Body of pancreas (tissue), 4 donors: ENCODE results near the gene FBXW12. TPM values are rescaled to one million over a fixed set of nuclear protein-coding genes. Genes with fewer than 3 reads are reported as not detected.
"Not testable (repeated sequence)": the region's sequence is repeated elsewhere in the genome, so short reads cannot be mapped to it uniquely, and the experiment has no call there.

ENCODE experiments used
- ATAC-seq: fragments of 150-250 bp; one replicate; pipeline ENCODE4 v1.9.1; 2016
- DNase-seq, 4 donors: peaks; one replicate each; pipeline ENCODE4 v3.0.0-alpha.2; 2019
- H3K27ac ChIP-seq, 4 donors: fragments of 200-600 bp; sonication (generic); 1 replicate in 3 of 4; 2 replicates in 1 of 4; pipeline versions ENCODE4 v1.5.1 to v1.6.1; 2016 to 2019; ENCODE audit warnings: mild to moderate bottlenecking in 1 of 4, mixed read lengths in 1 of 4, moderate library complexity in 1 of 4
- H3K27me3 ChIP-seq, 2 donors: fragments of 200-600 bp; sonication (generic); one replicate each; pipeline ENCODE4 v1.6.0; 2016; ENCODE audit warnings: mild to moderate bottlenecking in 1 of 2
- H3K36me3 ChIP-seq, 2 donors: fragments of 200-600 bp; sonication (generic); replicated peaks in 1 of 2; 2 replicates each; pipeline ENCODE4 v1.5.1; 2016; ENCODE audit warnings: low read depth in 2 of 2; ENCODE audit not compliant: insufficient read depth in 1 of 2
- H3K4me1 ChIP-seq: fragments of 200-600 bp; sonication (generic); one replicate; pipeline ENCODE4 v1.6.0; 2016
- H3K4me3 ChIP-seq, 2 donors: fragments of 200-600 bp; sonication (generic); 1 replicate in 1 of 2; 2 replicates in 1 of 2; pipeline ENCODE4 v1.5.1; 2016 to 2019
- H3K9me3 ChIP-seq, 3 donors: fragments of 200-600 bp; sonication (generic); 1 replicate in 2 of 3; 2 replicates in 1 of 3; pipeline ENCODE4 v1.5.1; 2016
- POLR2A ChIP-seq, 3 donors: fragments of 450-650 bp; IDR thresholded peaks; one replicate each; pipeline ENCODE4 v1.6.1; 2016; ENCODE audit warnings: antibody characterized with exemption in 3 of 3, mild to moderate bottlenecking in 2 of 3
- WGBS, 2 donors: methylation state at CpG; one replicate each; pipeline ENCODE4 v1.1.5; 2017; 5-methylcytosine and 5-hydroxymethylcytosine counted together
- intact Hi-C: fragments of 100-400 bp; cut with DNase I; formaldehyde crosslinking; loops from one replicate; pipeline ENCODE4 v1.15.1; 2023
- total RNA-seq, 2 donors: library from RNA; depleted of rRNA; stranded (reverse); fragments of >200 nt; gene quantifications; one replicate each; pipeline ENCODE4 v1.1.0, GENCODE V29; 2016
- TF ChIP-seq, protein P1 (sequence below), 7 experiments: fragments of 450-650 bp in 4 of 7; fragments of 200-600 bp in 3 of 7; sonication (generic) in 3 of 7; IDR thresholded peaks; one replicate each; pipeline ENCODE4 v1.5.1; 2016 to 2019; ENCODE audit warnings: antibody characterized with exemption in 7 of 7

The FBXW12 gene
- total RNA-seq, 2 donors from 2014 or later, result 3.4 to 23.7 TPM

DNA sequence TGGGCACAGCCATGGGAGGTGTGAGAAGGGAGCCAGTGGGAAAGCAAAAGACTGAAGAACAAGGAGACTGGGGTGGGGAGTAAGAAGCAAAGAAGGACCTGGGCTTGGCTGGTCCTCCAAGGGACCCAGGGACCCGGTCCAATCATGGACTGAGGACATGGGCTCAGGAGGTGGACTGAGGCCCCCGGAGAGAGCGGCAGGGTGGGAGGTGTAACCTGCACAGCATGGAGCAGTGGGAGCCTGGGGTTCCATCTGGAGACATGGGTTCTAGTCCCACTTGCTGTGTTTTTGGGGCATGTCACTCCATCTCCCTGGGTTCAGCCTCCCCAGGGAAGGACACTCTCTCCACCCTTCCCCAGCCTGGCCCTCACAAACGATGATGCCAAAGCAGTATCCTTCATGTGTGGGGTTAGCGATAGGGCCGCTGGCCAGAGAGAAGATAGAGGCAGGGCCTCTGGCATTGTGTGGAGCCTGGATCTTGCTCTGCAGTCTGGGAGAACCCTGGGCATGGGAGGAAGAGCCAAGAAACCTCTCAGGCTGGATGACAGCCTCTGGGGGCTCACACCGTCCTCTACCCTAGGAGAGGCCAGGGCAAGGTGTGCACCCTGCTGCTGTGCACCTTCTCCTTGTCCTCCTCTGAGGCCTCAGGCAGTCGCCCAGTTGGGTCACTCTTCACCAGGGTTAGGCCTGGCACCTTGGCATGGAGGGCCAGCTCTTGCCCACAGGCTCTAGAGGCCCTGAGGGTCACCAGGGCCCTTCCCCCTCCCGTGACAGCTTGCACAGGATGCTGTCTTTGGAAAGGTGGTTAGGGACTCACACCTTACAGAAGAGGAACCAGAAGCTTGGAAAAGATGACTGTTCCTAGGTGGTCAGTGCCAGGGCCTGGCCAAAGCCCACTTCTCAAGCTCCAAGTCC, 26.0 kb downstream of the FBXW12 start:
- H3K27me3 ChIP-seq, result no peaks in the 10 kb centered on the region
- ATAC-seq (no peak), DNase-seq (no peak)
- H3K27ac ChIP-seq, result peak overlapping the region in 1 of 4 donors; percentile 38
- no peak overlapping the region for H3K4me3 ChIP-seq
- H3K4me1 ChIP-seq, result peaks cover 35% of the 10 kb centered on the region
- TF ChIP-seq, protein P1, sequence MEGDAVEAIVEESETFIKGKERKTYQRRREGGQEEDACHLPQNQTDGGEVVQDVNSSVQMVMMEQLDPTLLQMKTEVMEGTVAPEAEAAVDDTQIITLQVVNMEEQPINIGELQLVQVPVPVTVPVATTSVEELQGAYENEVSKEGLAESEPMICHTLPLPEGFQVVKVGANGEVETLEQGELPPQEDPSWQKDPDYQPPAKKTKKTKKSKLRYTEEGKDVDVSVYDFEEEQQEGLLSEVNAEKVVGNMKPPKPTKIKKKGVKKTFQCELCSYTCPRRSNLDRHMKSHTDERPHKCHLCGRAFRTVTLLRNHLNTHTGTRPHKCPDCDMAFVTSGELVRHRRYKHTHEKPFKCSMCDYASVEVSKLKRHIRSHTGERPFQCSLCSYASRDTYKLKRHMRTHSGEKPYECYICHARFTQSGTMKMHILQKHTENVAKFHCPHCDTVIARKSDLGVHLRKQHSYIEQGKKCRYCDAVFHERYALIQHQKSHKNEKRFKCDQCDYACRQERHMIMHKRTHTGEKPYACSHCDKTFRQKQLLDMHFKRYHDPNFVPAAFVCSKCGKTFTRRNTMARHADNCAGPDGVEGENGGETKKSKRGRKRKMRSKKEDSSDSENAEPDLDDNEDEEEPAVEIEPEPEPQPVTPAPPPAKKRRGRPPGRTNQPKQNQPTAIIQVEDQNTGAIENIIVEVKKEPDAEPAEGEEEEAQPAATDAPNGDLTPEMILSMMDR (IDR thresholded peaks at IDR 0.05), result no peak
- TF ChIP-seq POLR2A (IDR thresholded peaks at IDR 0.05), result no peak
- no peaks in the 10 kb centered on the region for H3K9me3 ChIP-seq
- intact Hi-C loops, result no loop called here
- H3K36me3 ChIP-seq, result no peaks in the 10 kb centered on the region
- 65 to 76% methylated on average over 4 to 9 of the region's 9 CpGs for WGBS, 2 donors

DNA sequence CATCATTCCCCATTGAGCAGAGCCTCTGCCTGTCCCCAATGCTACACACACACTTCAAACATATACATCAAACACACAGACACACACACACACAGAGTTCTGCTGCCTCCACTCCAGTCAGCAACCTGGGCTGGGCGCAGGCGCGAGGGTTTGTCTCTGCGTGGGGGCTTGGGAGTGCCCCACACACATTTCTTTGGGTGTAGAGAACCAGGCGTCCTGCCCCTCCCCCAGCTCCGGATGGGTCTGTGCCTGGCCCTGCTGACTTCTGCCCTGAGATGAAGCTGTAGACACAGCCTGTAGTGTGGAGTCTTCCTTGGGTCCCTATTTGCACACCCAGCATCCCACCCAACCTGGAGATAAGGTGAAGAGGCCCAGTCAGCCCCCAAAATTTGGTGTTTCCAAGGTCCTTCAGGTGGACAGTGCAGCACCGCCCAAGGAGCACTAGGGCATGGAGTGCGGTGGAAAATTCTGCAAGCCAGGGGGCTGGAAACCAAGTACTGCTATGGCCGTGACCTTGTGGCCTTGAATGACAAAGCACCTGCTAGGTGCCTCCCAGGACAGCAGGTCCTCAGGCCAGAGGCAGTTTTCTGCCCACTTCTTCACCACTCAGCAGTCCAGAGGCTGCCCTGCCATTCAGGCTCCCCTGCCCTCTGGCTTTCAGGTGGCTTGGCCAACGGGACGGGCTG, 26.8 kb downstream of the FBXW12 start:
- peak in 1 of 4 donors; percentile 23 for DNase-seq
- Histone ChIP-seq H3K4me3 (no peak overlapping the region), H3K27ac (peak overlapping the region in 3 of 4 donors; percentile 6 to 55 (median 38)), H3K4me1 (peaks cover 35% of the 10 kb centered on the region), H3K27me3 (no peaks in the 10 kb centered on the region), H3K36me3 (no peaks in the 10 kb centered on the region), H3K9me3 (no peaks in the 10 kb centered on the region)
- intact Hi-C loops, result no loop called here
- WGBS, 2 donors, result 30 to 50% methylated on average over 5 to 11 of the region's 11 CpGs
- TF ChIP-seq POLR2A (IDR thresholded peaks at IDR 0.05), result no peak
- peak; percentile 4 for ATAC-seq

DNA sequence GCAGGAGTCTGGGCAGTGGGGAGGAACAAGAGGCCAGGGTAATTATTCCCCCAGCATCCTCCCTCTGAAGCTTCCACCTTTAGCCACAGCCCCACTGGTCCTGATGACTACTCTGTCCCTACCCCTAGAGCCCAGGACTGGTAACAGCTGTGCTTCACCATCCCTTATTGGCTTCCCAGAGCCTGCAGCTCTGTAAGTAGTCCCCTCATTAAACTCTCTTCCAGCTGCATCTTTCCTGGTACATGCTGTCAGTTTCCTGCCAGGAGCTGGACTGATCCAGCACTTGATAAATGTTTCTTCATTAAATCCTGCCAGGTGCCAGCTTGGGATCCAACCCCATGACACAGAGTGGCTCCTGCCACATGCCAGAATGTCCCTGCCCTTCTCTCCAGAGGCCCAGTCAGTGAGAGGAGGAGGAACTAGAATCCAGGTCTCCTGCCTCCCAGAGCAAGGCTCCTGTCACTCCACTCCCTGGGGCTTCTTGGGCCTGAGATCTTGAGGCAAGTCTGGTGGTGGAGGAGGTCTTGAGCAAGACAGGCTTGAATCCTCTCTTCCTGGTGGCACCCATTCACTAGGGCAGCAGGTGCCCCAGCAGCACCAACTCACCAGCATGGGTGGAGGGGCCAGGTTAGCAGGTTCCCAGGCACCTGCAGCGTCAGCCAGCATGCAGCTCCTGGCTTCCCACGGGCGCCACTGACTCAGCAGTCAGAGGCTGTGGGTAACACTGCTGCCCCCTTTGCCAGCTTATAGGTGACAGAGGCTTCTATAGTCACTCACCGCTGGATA, 27.6 kb downstream of the FBXW12 start:
- H3K4me1 ChIP-seq, result peaks cover 35% of the 10 kb centered on the region
- ATAC-seq (peak; percentile 72), DNase-seq (peak; percentile 75 to 90 (median 88))
- TF ChIP-seq POLR2A (IDR thresholded peaks at IDR 0.05), result peak in 1 of 3 donors; percentile 22
- TF ChIP-seq, protein P1 (IDR thresholded peaks at IDR 0.05), result peak in 2 of 7 experiments; percentile 15 to 29
- H3K27me3 ChIP-seq, result no peaks in the 10 kb centered on the region
- H3K27ac ChIP-seq, result peak overlapping the region in 3 of 4 donors; percentile 6 to 55 (median 38)
- H3K4me3 ChIP-seq, result no peak overlapping the region
- WGBS, 2 donors, result 20 to 28% methylated on average over 4 of the region's 4 CpGs
- H3K36me3 ChIP-seq, result peaks cover 2 to 4% of the 10 kb centered on the region in 2 donors
- H3K9me3 ChIP-seq, result no peaks in the 10 kb centered on the region
- intact Hi-C loops, result loop anchor here (5.0 kb wide), 1 partner anchor 38 kb away; no protein-coding TSS in a partner anchor

DNA sequence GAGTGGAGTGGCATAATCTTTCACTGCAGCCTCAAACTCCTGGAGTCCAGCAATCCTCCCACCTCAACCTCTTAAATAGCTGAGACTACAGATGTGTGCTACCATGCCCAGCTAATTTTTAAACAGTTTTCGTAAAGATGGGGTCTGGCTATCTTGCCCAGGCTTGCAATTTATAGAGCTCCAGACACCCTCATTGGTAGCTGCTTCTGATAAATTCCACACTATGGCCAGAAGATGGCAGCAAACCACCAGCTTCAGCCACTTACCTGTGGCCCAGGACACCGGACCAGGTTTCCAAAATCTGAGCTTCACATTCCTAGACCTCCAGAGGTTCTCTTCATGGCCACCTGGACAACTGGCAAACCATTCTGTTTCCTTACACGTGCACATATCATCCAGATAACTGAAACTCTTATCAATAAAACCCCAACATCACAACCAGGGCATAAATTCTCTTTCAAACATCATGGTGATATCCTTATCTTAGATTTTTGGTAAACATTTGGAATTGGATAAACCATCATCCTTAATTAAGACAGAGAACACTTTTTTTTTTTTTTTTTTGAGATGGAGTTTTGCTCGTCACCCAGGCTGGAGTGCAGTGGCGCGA, 28.9 kb downstream of the FBXW12 start:
- peaks cover 2 to 4% of the 10 kb centered on the region in 2 donors for H3K36me3 ChIP-seq
- intact Hi-C loops, result loop anchor here (5.0 kb wide), 1 partner anchor 36 kb away; no protein-coding TSS in a partner anchor
- no peak overlapping the region for H3K4me3 ChIP-seq
- no peaks in the 10 kb centered on the region for H3K9me3 ChIP-seq
- H3K4me1 ChIP-seq, result peaks cover 35% of the 10 kb centered on the region
- 54 to 57% methylated on average over 6 of the region's 6 CpGs for WGBS, 2 donors
- peak; percentile 66 for ATAC-seq
- DNase-seq, result peak; percentile 71 to 80 (median 74)
- H3K27ac ChIP-seq, result peak overlapping the region in 1 of 4 donors; percentile 38
- H3K27me3 ChIP-seq, result no peaks in the 10 kb centered on the region
- no peak for TF ChIP-seq POLR2A (IDR thresholded peaks at IDR 0.05)
- TF ChIP-seq, protein P1 (IDR thresholded peaks at IDR 0.05), result peak; percentile 39 to 92 (median 89)

DNA sequence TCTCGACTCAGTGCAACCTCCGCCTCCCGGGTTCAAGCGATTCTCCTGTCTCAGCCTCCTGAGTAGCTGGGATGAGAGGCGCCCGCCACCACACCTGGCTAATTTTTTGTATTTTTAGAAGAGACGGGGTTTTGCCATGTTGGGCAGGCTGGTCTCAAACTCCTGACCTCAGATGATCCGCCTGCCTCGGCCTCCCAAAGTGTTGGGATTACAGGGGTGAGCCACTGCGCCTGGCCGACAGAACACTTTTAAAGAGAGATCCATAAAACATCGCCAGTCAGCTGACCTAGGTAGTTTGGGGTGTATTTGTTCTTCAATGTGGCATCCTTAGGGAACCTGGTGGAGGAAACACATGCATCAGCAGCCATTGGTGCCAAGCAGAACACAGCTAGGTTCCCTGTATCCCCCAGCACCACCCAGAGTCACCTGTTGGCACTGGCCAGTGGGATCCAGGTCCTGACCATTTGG, 29.4 kb downstream of the FBXW12 start:
- not testable (repeated sequence) for H3K4me3 ChIP-seq, H3K9me3 ChIP-seq, DNase-seq, ATAC-seq, H3K36me3 ChIP-seq, H3K27me3 ChIP-seq
- 83 to 89% methylated on average over 12 of the region's 12 CpGs for WGBS, 2 donors
- peak overlapping the region in 2 of 4 donors; percentile 53 to 68 for H3K27ac ChIP-seq
- intact Hi-C loops, result loop anchor here (5.0 kb wide), 1 partner anchor 36 kb away; no protein-coding TSS in a partner anchor
- peaks cover 35% of the 10 kb centered on the region for H3K4me1 ChIP-seq
